Smooth muscle cell of trachea (primary cell): Measurements from ENCODE around the gene C8G. TPM values are rescaled to one million over a fixed set of nuclear protein-coding genes. Genes with fewer than 3 reads are reported as not detected.

Source experiments
- total RNA-seq: library from RNA; depleted of rRNA; stranded (reverse); fragments of >200 nt; gene quantifications from 2 replicates; pipeline ENCODE4 v1.2.1, GENCODE V29; 2014

C8G gene
- total RNA-seq = not detected in 2 replicates

GRCh38 chr9:136944519-136945332 lies at the start of gene C8G, which contains the start of gene FBXW5:
Gene C8G, plus strand, starts transcription at chr9:136945243. Its CDS starts 78 bp downstream, at chr9:136945321.
Gene FBXW5, minus strand, starts transcription at chr9:136944738. Its CDS starts 655 bp downstream, at chr9:136944083.

GRCh38 chr9:136951541-136952320 lies 6.7 kb downstream of the C8G start, which contains the start of gene LCN12:
Gene LCN12, plus strand, starts transcription at chr9:136952273. Its CDS starts 55 bp downstream, at chr9:136952328.

GRCh38 chr9:136977223-136977622 lies 32.2 kb downstream of the C8G start, which contains the start of gene PTGDS:
Gene PTGDS, plus strand, starts transcription at chr9:136977504. Its CDS starts 75 bp downstream, at chr9:136977579.

GRCh38 chr9:136982232-136983051 lies 37.4 kb downstream of the C8G start, which contains the start of gene LCNL1:
Gene LCNL1, plus strand, starts transcription at chr9:136982993. Its CDS starts 594 bp downstream, at chr9:136983587.

GRCh38 chr9:136991993-136992818 lies 47.2 kb downstream of the C8G start, which contains the start of gene PAXX:
Gene PAXX, plus strand, starts transcription at chr9:136992422. Its CDS starts 22 bp downstream, at chr9:136992444.

Other genes starting within 250 kb of the C8G start
- 0.58 and 2.2 TPM in 2 replicates for gene DIPK1B, start 232.7 kb upstream of the C8G start, total RNA-seq
- gene LCN10, start 202.3 kb upstream of the C8G start, total RNA-seq = not detected in 2 replicates
- not detected in 2 replicates for gene LCN6, start 196.7 kb upstream of the C8G start, total RNA-seq
- gene LCN8, start 187.0 kb upstream of the C8G start, total RNA-seq = not detected in 2 replicates
- under 0.01 TPM in 1 of 2 replicates, not detected in the other for gene LCN15, start 180.7 kb upstream of the C8G start, total RNA-seq
- gene TMEM141, start 153.9 kb upstream of the C8G start, total RNA-seq = 45.2 and 56.1 TPM in 2 replicates
- 0.15 and 0.33 TPM in 2 replicates for gene CCDC183, start 148.9 kb upstream of the C8G start, total RNA-seq
- 56.0 and 64.8 TPM in 2 replicates for gene RABL6, start 137.3 kb upstream of the C8G start, total RNA-seq
- 1.6 and 2.2 TPM in 2 replicates for gene AJM1, start 102.8 kb upstream of the C8G start, total RNA-seq
- 79.6 and 134 TPM in 2 replicates for gene PHPT1, start 95.8 kb upstream of the C8G start, total RNA-seq
- 1.3 and 5.5 TPM in 2 replicates for gene MAMDC4, start 92.9 kb upstream of the C8G start, total RNA-seq
- 219 and 273 TPM in 2 replicates for gene EDF1, start 78.9 kb upstream of the C8G start, total RNA-seq
- 11.8 and 14.6 TPM in 2 replicates for gene TRAF2, start 58.7 kb upstream of the C8G start, total RNA-seq
- 143 and 239 TPM in 2 replicates for gene FBXW5, start 505 bp upstream of the C8G start, total RNA-seq
- not detected in 2 replicates for gene LCN12, start 7.0 kb downstream of the C8G start, total RNA-seq
- gene PTGDS, start 32.3 kb downstream of the C8G start, total RNA-seq = 2.8 and 36.7 TPM in 2 replicates
- 0.58 and 3.1 TPM in 2 replicates for gene LCNL1, start 37.8 kb downstream of the C8G start, total RNA-seq
- 16.1 and 16.2 TPM in 2 replicates for gene PAXX, start 47.2 kb downstream of the C8G start, total RNA-seq
- gene CLIC3, start 51.3 kb downstream of the C8G start, total RNA-seq = 1.6 and 5.8 TPM in 2 replicates
- 22.1 and 30.8 TPM in 2 replicates for gene ABCA2, start 83.0 kb downstream of the C8G start, total RNA-seq
- gene FUT7, start 86.8 kb downstream of the C8G start, total RNA-seq = not detected in 2 replicates
- gene NPDC1, start 100.9 kb downstream of the C8G start, total RNA-seq = 22.1 and 36.9 TPM in 2 replicates
- not detected in 2 replicates for gene ENTPD2, start 108.8 kb downstream of the C8G start, total RNA-seq
- gene SAPCD2, start 125.3 kb downstream of the C8G start, total RNA-seq = 1.5 and 8.0 TPM in 2 replicates
- 31.3 and 34.7 TPM in 2 replicates for gene UAP1L1, start 132.3 kb downstream of the C8G start, total RNA-seq
- gene MAN1B1, start 141.7 kb downstream of the C8G start, total RNA-seq = 91.3 and 113 TPM in 2 replicates
- gene DPP7, start 169.5 kb downstream of the C8G start, total RNA-seq = 89.9 and 123 TPM in 2 replicates
- gene GRIN1, start 193.9 kb downstream of the C8G start, total RNA-seq = 0.15 and 0.33 TPM in 2 replicates
- gene LRRC26, start 224.8 kb downstream of the C8G start, total RNA-seq = not detected in 2 replicates
- gene TMEM210, start 226.8 kb downstream of the C8G start, total RNA-seq = not detected in 2 replicates
- gene ANAPC2, start 243.3 kb downstream of the C8G start, total RNA-seq = 28.0 and 31.0 TPM in 2 replicates
- gene SSNA1, start 243.4 kb downstream of the C8G start, total RNA-seq = 55.1 and 92.1 TPM in 2 replicates